H1 (cell line): ENCODE results near the gene ZNFX1. TPM values are rescaled to one million over a fixed set of nuclear protein-coding genes. Genes with fewer than 3 reads are reported as not detected.
A peak's percentile ranks its signal among the peaks of the same experiment; 100 is the strongest.

ENCODE experiments used
- CTCF ChIA-PET: fragments of 300-600 bp; sonication (Branson Sonifier 250); formaldehyde crosslinking; loops from one replicate; lab custom pipeline; 2021; ENCODE audit not compliant: partially characterized antibody; lab: Charles Lee
- POLR2A ChIA-PET: fragments of 300-600 bp; sonication (Branson Sonifier 250); formaldehyde crosslinking; loops from one replicate; lab custom pipeline; 2021; ENCODE audit warnings: inconsistent platforms; ENCODE audit not compliant: partially characterized antibody; lab: Charles Lee
- DNase-seq, 2 experiments: peaks; one replicate each; pipeline versions ENCODE4 v3.0.0 to v3.0.0-alpha.2; 2010 to 2022; ENCODE audit warnings: low spot score in 2 of 2, low read depth in 1 of 2, mixed read lengths in 1 of 2
- FAIRE-seq: peaks from 2 replicates; lab custom pipeline; 2011; peaks lifted over from hg19 to GRCh38; lab: Jason Lieb, UNC
- H2AFZ ChIP-seq: 2 replicates; pipeline ENCODE4 v1.8.1; 2012; ENCODE audit warnings: low read length, inconsistent platforms
- H2AK5ac ChIP-seq: 2 replicates; pipeline ENCODE4 v1.6.1; 2013; ENCODE audit warnings: low read depth, low read length
- H2BK120ac ChIP-seq: replicated peaks from 2 replicates; pipeline ENCODE3; 2013; ENCODE audit warnings: low read depth, low read length, inconsistent platforms
- H2BK12ac ChIP-seq: 2 replicates; pipeline ENCODE4 v1.6.1; 2013; ENCODE audit warnings: low read depth, low read length
- H2BK15ac ChIP-seq: 2 replicates; pipeline ENCODE4 v1.6.1; 2013; ENCODE audit warnings: low read length
- H2BK20ac ChIP-seq: 2 replicates; pipeline ENCODE4 v1.6.1; 2013; ENCODE audit warnings: low read length
- H2BK5ac ChIP-seq: 2 replicates; pipeline ENCODE4 v1.6.1; 2013; ENCODE audit warnings: low read depth, low read length
- H3K14ac ChIP-seq: 2 replicates; pipeline ENCODE4 v1.6.1; 2013; ENCODE audit warnings: inconsistent platforms; ENCODE audit not compliant: insufficient read length
- H3K18ac ChIP-seq: 2 replicates; pipeline ENCODE4 v1.6.1; 2013; ENCODE audit warnings: low read length; ENCODE audit errors: extremely low read depth
- H3K23ac ChIP-seq: 2 replicates; pipeline ENCODE4 v1.6.1; 2013; ENCODE audit warnings: inconsistent platforms; ENCODE audit not compliant: insufficient read length
- H3K23me2 ChIP-seq: 2 replicates; pipeline ENCODE4 v1.6.1; 2013; ENCODE audit warnings: low read depth, low read length
- H3K27ac ChIP-seq: 2 replicates; pipeline ENCODE4 v1.6.1; 2011; ENCODE audit warnings: low read depth, low read length, inconsistent platforms
- H3K27me3 ChIP-seq, 4 experiments: replicated peaks in 1 of 4; 1 replicate in 1 of 4; 2 replicates in 3 of 4; pipeline versions ENCODE4 v1.6.1 to v1.8.1; 2011 to 2013; ENCODE audit warnings: low read length in 3 of 4, mild to moderate bottlenecking in 3 of 4, inconsistent platforms in 2 of 4, mixed read lengths in 2 of 4, moderate library complexity in 1 of 4; ENCODE audit not compliant: control insufficient read depth in 3 of 4, insufficient read depth in 3 of 4; ENCODE audit errors: extremely low read depth in 1 of 4
- H3K36me3 ChIP-seq, 4 experiments: 2 replicates each; pipeline versions ENCODE4 v1.6.1 to v1.8.1; 2011 to 2013; ENCODE audit warnings: mild to moderate bottlenecking in 4 of 4, low read length in 3 of 4, moderate library complexity in 2 of 4, control low read depth in 1 of 4, inconsistent platforms in 1 of 4; ENCODE audit not compliant: insufficient read depth in 4 of 4, control insufficient read depth in 2 of 4
- H3K4ac ChIP-seq: replicated peaks from 2 replicates; pipeline ENCODE3; 2013; ENCODE audit warnings: low read length, low read depth, mixed read lengths, inconsistent platforms; ENCODE audit not compliant: insufficient read length
- H3K4me1 ChIP-seq, 4 experiments: replicated peaks in 1 of 4; 1 replicate in 1 of 4; 2 replicates in 3 of 4; pipeline versions ENCODE4 v1.6.1 to v1.8.1; 2011 to 2013; ENCODE audit warnings: low read length in 3 of 4, inconsistent platforms in 2 of 4, mixed read lengths in 1 of 4; ENCODE audit not compliant: insufficient read depth in 4 of 4, control insufficient read depth in 3 of 4
- H3K4me2 ChIP-seq, 2 experiments: 2 replicates each; pipeline versions ENCODE4 v1.6.1 to v1.8.1; 2011 to 2013; ENCODE audit warnings: low read depth in 2 of 2, low read length in 2 of 2, control low read depth in 1 of 2, inconsistent platforms in 1 of 2, mild to moderate bottlenecking in 1 of 2; ENCODE audit not compliant: insufficient read depth in 1 of 2
- H3K4me3 ChIP-seq, 4 experiments: fragments of 200-600, 300-600 bp in 1 of 4; sonication (generic), shearing (Covaris generic), sonication (Bioruptor Twin) in 1 of 4; 2 replicates each; pipeline versions ENCODE4 v1.5.1 to v1.8.1; 2011 to 2016; ENCODE audit warnings: low read length in 4 of 4, low read depth in 3 of 4, control low read depth in 2 of 4, inconsistent platforms in 2 of 4, mild to moderate bottlenecking in 2 of 4, mixed read lengths in 1 of 4, moderate library complexity in 1 of 4; ENCODE audit not compliant: insufficient read depth in 2 of 4; ENCODE audit errors: extremely low read depth in 1 of 4
- H3K56ac ChIP-seq: replicated peaks from 2 replicates; pipeline ENCODE3; 2013; ENCODE audit warnings: low read depth, mild to moderate bottlenecking, mixed read lengths, low read length, inconsistent platforms; ENCODE audit not compliant: insufficient read length
- H3K79me1 ChIP-seq: 2 replicates; pipeline ENCODE4 v1.6.1; 2013; ENCODE audit warnings: low read depth, low read length, control low read depth
- H3K79me2 ChIP-seq, 2 experiments: 2 replicates each; pipeline versions ENCODE4 v1.6.1 to v1.8.1; 2012 to 2013; ENCODE audit warnings: low read length in 2 of 2, mild to moderate bottlenecking in 2 of 2, inconsistent platforms in 1 of 2; ENCODE audit not compliant: insufficient read depth in 2 of 2, control insufficient read depth in 1 of 2
- H3K9ac ChIP-seq, 4 experiments: replicated peaks in 1 of 4; 1 replicate in 1 of 4; 2 replicates in 3 of 4; pipeline versions ENCODE4 v1.6.1 to v1.8.1; 2011 to 2013; ENCODE audit warnings: low read depth in 3 of 4, low read length in 3 of 4, control low read depth in 2 of 4, mild to moderate bottlenecking in 2 of 4, moderate library complexity in 2 of 4, inconsistent platforms in 1 of 4; ENCODE audit errors: extremely low read depth in 1 of 4
- H3K9me3 ChIP-seq, 2 experiments: 2 replicates each; pipeline versions ENCODE4 v1.6.1 to v1.8.1; 2012 to 2013; ENCODE audit warnings: mild to moderate bottlenecking in 2 of 2, moderate library complexity in 2 of 2, control low read depth in 1 of 2, inconsistent platforms in 1 of 2, low read depth in 1 of 2, low read length in 1 of 2, mixed read lengths in 1 of 2; ENCODE audit not compliant: insufficient read depth in 2 of 2
- H4K20me1 ChIP-seq, 2 experiments: replicated peaks in 1 of 2; 2 replicates each; pipeline versions ENCODE3 to v1.8.1; 2011 to 2013; ENCODE audit warnings: inconsistent platforms in 2 of 2, low read length in 2 of 2, mild to moderate bottlenecking in 1 of 2; ENCODE audit not compliant: insufficient read depth in 2 of 2, control insufficient read depth in 1 of 2
- H4K5ac ChIP-seq: 2 replicates; pipeline ENCODE4 v1.6.1; 2013; ENCODE audit warnings: low read length, low read depth, mixed read lengths, inconsistent platforms; ENCODE audit not compliant: insufficient read length
- H4K8ac ChIP-seq: 2 replicates; pipeline ENCODE4 v1.8.0; 2013; ENCODE audit warnings: mild to moderate bottlenecking, moderate library complexity, low read length, inconsistent platforms; ENCODE audit not compliant: insufficient read depth; ENCODE audit errors: extremely low read depth
- H4K91ac ChIP-seq: replicated peaks from 2 replicates; pipeline ENCODE3; 2013; ENCODE audit warnings: low read length, mixed read lengths, inconsistent platforms; ENCODE audit not compliant: insufficient read length
- CHD1 ChIP-seq: IDR thresholded peaks from 2 replicates; pipeline ENCODE4 v1.6.1; 2012; ENCODE audit warnings: low read depth, low read length, improper control_type of control experiment
- FOSL1 ChIP-seq: IDR thresholded peaks from 2 replicates; pipeline ENCODE4 v1.6.1; 2011; ENCODE audit warnings: mild to moderate bottlenecking, low read depth, low read length, moderate library complexity; ENCODE audit not compliant: insufficient read depth
- PHF8 ChIP-seq: fragments of 200-600 bp; sonication (generic); conservative IDR thresholded peaks from 2 replicates; pipeline ENCODE4 v1.7.1; 2012; ENCODE audit warnings: low read depth, mild to moderate bottlenecking, inconsistent platforms, low read length, moderate library complexity
- POLR2A ChIP-seq, 2 experiments: IDR thresholded peaks; 1 replicate in 1 of 2; 2 replicates in 1 of 2; pipeline ENCODE4 v1.6.1; 2011; ENCODE audit warnings: low read depth in 2 of 2, low read length in 2 of 2, mild to moderate bottlenecking in 2 of 2; ENCODE audit errors: control extremely low read depth in 1 of 2
- POLR2AphosphoS5 ChIP-seq: IDR thresholded peaks from 2 replicates; pipeline ENCODE4 v1.6.1; 2011; ENCODE audit warnings: low read depth, low read length
- SIN3A ChIP-seq, 2 experiments: IDR thresholded peaks in 1 of 2; conservative IDR thresholded peaks in 1 of 2; 2 replicates each; pipeline ENCODE4 v1.6.1; 2011 to 2012; ENCODE audit warnings: low read length in 2 of 2, improper control_type of control experiment in 1 of 2, low read depth in 1 of 2, mild to moderate bottlenecking in 1 of 2
- TAF1 ChIP-seq: IDR thresholded peaks from 2 replicates; pipeline ENCODE4 v1.6.1; 2011; ENCODE audit warnings: mild to moderate bottlenecking, low read depth, low read length
- TAF7 ChIP-seq: optimal IDR thresholded peaks from 2 replicates; pipeline ENCODE3; 2011; ENCODE audit warnings: low read depth, mild to moderate bottlenecking, inconsistent platforms, low read length, moderate library complexity, borderline replicate concordance
- TBP ChIP-seq: IDR thresholded peaks from 2 replicates; pipeline ENCODE4 v1.6.1; 2011; ENCODE audit warnings: low read depth, low read length, improper control_type of control experiment
- WGBS, 2 experiments: shearing (Covaris generic) in 1 of 2; methylation state at CpG; one replicate each; pipeline versions ENCODE4 v1.1.6 to v1.1.7; 2013 to 2015; ENCODE audit warnings: low lambda C conversion rate in 2 of 2, mixed read lengths in 2 of 2, inconsistent platforms in 1 of 2, low coverage in 1 of 2, missing lambda C conversion rate in 1 of 2; ENCODE audit not compliant: insufficient replicate concordance in 2 of 2, insufficient coverage in 1 of 2, insufficient read length in 1 of 2; ENCODE audit errors: extremely low coverage in 1 of 2, missing lambda C conversion rate in 1 of 2; 5-methylcytosine and 5-hydroxymethylcytosine counted together
- polyA plus RNA-seq, 7 experiments: library from polyadenylated mRNA; depleted of rRNA in 3 of 7; stranded (reverse) in 5 of 7; unstranded in 2 of 7; fragments of >200 nt in 5 of 7; fragments of 200-250 nt in 2 of 7; gene quantifications; 1 replicate in 5 of 7; 2 replicates in 1 of 7; 4 replicates in 1 of 7; pipeline versions ENCODE4 v1.2.1 to v1.2.3, GENCODE V29; 2011 to 2013; ENCODE audit warnings: missing spikeins in 2 of 7, mixed read lengths in 2 of 7
- total RNA-seq: library from RNA; stranded (reverse); fragmentation: NEBNext Ultra II Directional; extraction: Animal tissue kit (Norgen Biotek cat#: 25700); gene quantifications from 2 replicates; pipeline ENCODE4 v1.2.1, GENCODE V29; 2021
- TF ChIP-seq, protein P1 (sequence below): IDR thresholded peaks from 2 replicates; pipeline ENCODE4 v1.6.1; 2012; ENCODE audit warnings: inconsistent platforms

Gene ZNFX1
- total and polyA plus RNA-seq, 2 of the 8 experiments (the other 6 are each of a cell fraction or from before 2014, with no cell fraction given), result 3.1 to 11.3 TPM

DNA sequence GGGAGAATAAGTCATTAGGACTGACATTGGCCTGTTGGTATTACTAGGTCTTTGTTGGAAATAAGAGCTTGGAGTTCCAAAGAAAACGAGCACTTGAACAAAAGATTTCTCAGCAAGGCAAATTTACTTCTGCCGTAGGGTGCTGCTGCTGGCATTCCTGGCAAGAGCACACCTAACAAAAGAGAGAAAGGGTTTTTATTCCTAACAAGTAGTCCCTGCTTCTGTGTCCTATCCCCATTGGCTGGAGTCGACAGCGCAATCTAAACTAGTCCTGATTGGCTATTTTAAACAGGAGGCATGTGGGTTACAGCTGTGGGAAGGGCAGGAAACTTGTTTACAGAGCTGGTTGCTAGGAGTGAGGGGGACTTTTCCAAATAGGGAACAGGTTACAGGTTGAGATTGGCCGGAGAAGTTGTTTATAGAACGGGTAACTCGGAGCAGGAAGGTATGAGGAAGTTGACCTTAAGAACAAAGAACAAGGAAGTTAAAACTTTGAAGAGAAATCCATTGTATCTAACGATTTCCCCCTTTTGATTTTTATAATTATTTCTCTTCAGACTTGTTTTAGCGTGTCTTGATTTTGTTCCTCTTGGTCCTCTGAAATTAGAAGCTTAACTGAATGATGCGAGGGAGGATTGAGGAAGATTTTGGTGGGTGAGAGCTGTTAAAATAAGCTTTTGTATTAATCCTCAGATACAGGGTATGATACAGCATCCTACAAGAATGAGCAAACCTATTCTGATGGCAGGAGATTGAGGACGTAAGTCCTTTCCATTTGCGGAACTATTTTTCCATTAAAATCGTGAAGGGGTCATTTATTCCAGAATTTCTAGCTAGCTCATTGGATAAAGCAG is 3.4 kb upstream of the ZNFX1 start:
- FAIRE-seq (no peak), DNase-seq (no peak)
- Histone ChIP-seq H3K4me1 (peaks cover 2 to 10% (median 7%) of the 10 kb centered on the region in 4 experiments; a peak in 6 of 7 replicates), H3K23ac (no peak overlapping the region), H3K79me1 (peaks cover 3% of the 10 kb centered on the region), H3K79me2 (peaks cover 51 to 92% of the 10 kb centered on the region in 2 experiments), H3K23me2 (peaks cover 39% of the 10 kb centered on the region), H3K18ac (no peak overlapping the region), H2BK15ac (no peak overlapping the region), H3K4me3 (peak overlapping the region; percentile 73 to 97 (median 92)), H2BK20ac (no peak overlapping the region), H3K4ac (no peak overlapping the region), H3K4me2 (peak overlapping the region; percentile 97), H3K36me3 (peaks cover 65 to 76% (median 72%) of the 10 kb centered on the region in 4 experiments), H4K5ac (no peak overlapping the region), H2BK120ac (no peak overlapping the region), H3K56ac (no peak overlapping the region), H4K20me1 (peaks cover 52 to 55% of the 10 kb centered on the region in 2 experiments), H3K9ac (peak overlapping the region; percentile 89 to 98 (median 96)), H2BK12ac (no peak overlapping the region), H3K9me3 (no peaks in the 10 kb centered on the region), H3K27ac (peak overlapping the region; percentile 39), H2AFZ (no peak overlapping the region), H3K14ac (no peak overlapping the region), H2AK5ac (no peak overlapping the region), H4K91ac (no peak overlapping the region), H4K8ac (no peak overlapping the region), H3K27me3 (peaks cover 0 to 1% (median 0%) of the 10 kb centered on the region in 4 experiments; a peak in 1 of 7 replicates), H2BK5ac (no peak overlapping the region)
- TF ChIP-seq POLR2AphosphoS5 (peak; percentile 55), SIN3A (conservative IDR thresholded peaks at IDR 0.05 in 1 of 2, IDR thresholded peaks at IDR 0.05 in 1 of 2; ENCODE audit: low read depth in 1 of 2, low read length in 2 of 2) (peak; percentile 79 to 94; a peak in 3 of 4 replicates), TBP (peak; percentile 69), TAF1 (peak; percentile 68; the same call in 1 of the 2 replicates), TAF7 (peak; percentile 14), FOSL1 (no peak), CHD1 (peak; percentile 41), PHF8 (peak; percentile 18; the same call in 1 of the 2 replicates), POLR2A (IDR thresholded peaks at IDR 0.05; ENCODE audit: control extremely low read depth in 1 of 2, low read depth in 2 of 2, low read length in 2 of 2) (peak; percentile 30 to 83)
- TF ChIP-seq, protein P1, sequence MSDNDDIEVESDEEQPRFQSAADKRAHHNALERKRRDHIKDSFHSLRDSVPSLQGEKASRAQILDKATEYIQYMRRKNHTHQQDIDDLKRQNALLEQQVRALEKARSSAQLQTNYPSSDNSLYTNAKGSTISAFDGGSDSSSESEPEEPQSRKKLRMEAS, result no peak
- ChIA-PET CTCF (interaction anchor here (2.8 to 4.7 kb wide), 3 partner anchors 10 to 39 kb away, joined by 9 to 53 read pairs (median 13); no protein-coding TSS in a partner anchor), POLR2A (interaction anchor here (0.7 to 18.5 kb wide), 22 partner anchors 8 to 294 kb away, joined by 3 to 1132 read pairs (median 4); partner anchors contain the start of gene KCNB1)
- WGBS, 2 experiments, result 12% methylated on average over 13 of the region's 13 CpGs; no CpG with 5 or more reads in 1 of the 2 experiments
